Cardiac fibroblast (primary cell): ENCODE measurements around the gene THSD4.

Experiments
- DNase-seq, 2 donors: peaks; one replicate each; pipeline versions ENCODE4 v3.0.0 to v3.0.0-alpha.2; 2010; ENCODE audit warnings: low read depth in 2 of 2
- H3K4me3 ChIP-seq, 2 donors: replicated peaks in 1 of 2; 1 replicate in 1 of 2; 2 replicates in 1 of 2; pipeline ENCODE4 v1.5.1; 2011; ENCODE audit warnings: low read depth in 2 of 2, low read length in 2 of 2, mild to moderate bottlenecking in 2 of 2, moderate library complexity in 1 of 2
- TF ChIP-seq, protein P1 (sequence below): IDR thresholded peaks from one replicate; pipeline ENCODE4 v1.5.1; 2011; ENCODE audit warnings: low read depth, mild to moderate bottlenecking, low read length, inconsistent platforms

THSD4 gene

DNA sequence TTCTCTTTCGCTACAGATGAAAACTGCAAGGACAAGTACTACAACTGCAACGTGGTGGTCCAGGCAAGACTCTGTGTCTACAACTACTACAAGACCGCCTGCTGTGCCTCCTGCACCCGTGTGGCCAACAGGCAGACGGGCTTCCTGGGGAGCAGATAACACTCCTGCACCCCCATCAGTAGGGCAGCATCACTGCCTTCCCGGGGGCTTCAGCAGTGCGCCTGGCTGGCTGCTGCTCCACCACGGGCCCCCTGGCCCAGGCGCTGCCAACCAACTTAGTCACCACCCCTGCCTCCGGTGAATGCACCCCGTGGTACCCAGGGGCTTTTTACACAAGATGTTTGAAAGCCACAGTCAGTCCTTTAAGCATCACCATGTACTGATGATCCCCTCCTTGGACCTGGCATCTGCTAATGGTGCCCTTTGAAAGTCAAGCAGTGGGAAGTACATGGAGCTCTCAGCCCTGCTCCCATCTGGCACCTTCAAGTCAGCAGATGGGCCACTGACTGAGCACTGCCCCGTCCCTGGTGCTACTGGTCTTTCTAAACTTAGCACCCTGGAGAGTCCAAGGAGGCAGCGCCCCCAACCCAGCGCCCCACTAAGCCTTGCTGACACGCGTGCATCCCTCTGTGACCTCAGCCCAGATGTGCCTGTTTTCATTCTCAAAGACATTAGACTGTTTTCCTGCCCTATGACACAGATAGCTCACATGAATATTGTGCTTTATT is 662.1 kb downstream of the THSD4 start:
- DNase-seq: no peak
- TF ChIP-seq, protein P1, sequence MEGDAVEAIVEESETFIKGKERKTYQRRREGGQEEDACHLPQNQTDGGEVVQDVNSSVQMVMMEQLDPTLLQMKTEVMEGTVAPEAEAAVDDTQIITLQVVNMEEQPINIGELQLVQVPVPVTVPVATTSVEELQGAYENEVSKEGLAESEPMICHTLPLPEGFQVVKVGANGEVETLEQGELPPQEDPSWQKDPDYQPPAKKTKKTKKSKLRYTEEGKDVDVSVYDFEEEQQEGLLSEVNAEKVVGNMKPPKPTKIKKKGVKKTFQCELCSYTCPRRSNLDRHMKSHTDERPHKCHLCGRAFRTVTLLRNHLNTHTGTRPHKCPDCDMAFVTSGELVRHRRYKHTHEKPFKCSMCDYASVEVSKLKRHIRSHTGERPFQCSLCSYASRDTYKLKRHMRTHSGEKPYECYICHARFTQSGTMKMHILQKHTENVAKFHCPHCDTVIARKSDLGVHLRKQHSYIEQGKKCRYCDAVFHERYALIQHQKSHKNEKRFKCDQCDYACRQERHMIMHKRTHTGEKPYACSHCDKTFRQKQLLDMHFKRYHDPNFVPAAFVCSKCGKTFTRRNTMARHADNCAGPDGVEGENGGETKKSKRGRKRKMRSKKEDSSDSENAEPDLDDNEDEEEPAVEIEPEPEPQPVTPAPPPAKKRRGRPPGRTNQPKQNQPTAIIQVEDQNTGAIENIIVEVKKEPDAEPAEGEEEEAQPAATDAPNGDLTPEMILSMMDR: no peak
- H3K4me3 ChIP-seq: no peak overlapping the region

- TF ChIP-seq, protein P1: no peak
- no peak overlapping the region for H3K4me3 ChIP-seq
- DNase-seq: no peak
Observed at GRCh38 chr15:71779073-71779797, 664.0 kb downstream of the THSD4 start.

DNA sequence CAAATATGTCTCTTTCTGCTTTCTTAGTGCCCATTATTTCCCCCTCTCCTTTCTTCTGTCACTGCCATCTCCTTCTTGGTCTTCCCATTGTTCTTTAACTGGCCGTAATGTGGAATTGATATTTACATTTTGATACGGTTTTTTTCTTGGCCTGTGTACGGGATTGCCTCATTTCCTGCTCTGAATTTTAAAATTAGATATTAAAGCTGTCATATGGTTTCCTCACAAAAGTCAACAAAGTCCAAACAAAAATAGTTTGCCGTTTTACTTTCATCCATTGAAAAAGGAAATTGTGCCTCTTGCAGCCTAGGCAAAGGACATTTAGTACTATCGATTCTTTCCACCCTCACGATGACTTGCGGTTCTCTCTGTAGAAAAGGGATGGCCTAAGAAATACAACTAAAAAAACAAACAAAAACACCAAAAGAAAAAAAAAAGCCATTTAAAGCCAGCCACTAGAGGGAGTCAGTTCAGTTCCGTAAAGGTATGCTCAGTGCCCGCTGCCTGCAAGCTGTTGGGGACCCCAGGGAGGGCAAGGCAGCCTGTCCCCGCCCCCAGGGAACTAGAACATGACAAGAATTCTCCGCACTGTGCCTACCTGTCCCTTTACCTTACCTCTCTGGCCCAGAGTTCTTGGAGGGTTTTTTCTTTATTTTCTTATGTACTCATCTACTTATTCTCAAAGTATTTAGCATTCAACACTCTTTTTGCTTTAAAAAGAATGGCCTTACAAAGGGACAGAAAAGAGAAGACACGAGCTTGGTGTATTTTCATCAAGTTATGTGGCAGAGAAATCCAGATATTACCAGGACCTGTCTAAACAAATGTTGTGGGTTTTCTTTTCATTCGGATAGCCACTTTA is 665.1 kb downstream of the THSD4 start:
- H3K4me3 ChIP-seq: no peak overlapping the region
- TF ChIP-seq, protein P1: peak; percentile 78
- peak; percentile 84 to 88 for DNase-seq

DNA sequence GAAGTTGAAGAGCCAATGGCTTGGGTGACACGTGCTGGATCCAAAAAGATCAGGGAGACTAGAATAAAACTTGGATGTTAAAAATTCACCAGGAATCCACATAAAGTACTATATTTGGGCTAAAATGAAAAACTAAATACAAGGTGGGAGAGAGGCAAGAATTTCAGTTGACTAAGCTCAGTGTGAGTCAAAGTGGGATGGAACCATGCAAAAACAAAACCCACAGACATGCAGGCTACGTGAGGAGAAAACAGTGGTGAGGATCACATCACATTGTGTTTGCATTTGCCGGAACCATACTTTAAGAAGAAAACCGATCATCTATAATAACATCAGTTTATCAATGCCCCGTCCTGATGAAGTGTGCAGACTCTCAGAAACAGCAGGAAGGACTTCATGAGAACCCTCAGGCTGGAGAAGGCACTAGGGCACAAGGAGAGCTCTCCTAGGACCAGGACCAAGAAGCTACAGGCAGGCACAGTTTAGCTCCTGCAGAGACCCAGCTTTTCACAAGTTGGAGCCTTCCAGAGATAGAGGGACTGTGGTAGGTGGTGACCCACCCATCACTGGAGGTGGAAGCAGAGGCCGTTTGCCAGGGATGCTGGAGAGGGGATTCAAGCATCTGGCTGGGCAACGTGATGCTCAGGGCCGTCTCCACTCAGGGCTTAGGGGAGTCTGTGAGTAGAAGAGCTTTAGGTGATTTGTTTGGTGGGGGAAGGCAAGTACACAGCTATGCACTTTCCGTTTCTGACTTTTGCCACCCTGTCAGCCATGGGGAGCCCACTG is 666.1 kb downstream of the THSD4 start:
- H3K4me3 ChIP-seq: no peak overlapping the region
- DNase-seq: peak in 1 of 2 donors; percentile 58
- TF ChIP-seq, protein P1: no peak

DNA sequence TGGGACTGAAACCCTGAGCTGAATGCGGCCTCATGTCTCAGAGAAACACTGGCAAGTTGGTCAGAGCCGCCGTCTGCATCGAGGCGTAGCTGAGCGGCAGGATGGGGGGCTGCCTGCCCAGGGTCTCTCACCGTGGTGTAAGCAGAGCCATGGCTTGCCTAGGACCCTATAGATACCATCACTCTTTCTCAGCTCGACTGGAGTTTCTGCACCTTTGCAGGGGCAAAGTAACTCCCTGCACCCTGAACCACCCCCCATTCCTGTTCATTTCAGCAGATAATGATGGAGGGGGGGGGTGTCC is 666.6 kb downstream of the THSD4 start:
- TF ChIP-seq, protein P1: no peak
- no peak overlapping the region for H3K4me3 ChIP-seq
- DNase-seq: no peak
